ENCODE results near the gene CDC14B.
"Not testable (repeated sequence)": the region's sequence is repeated elsewhere in the genome, so short reads cannot be mapped to it uniquely, and the experiment has no call there.

Gene CDC14B

GRCh38 chr9:96619491-96620180 lies at the start of gene CDC14B:
TSS of gene CDC14B (minus strand) at chr9:96619843. CDS start at chr9:96619378, 465 bp downstream.
- peak; percentile 12 for DNase-seq

DNA sequence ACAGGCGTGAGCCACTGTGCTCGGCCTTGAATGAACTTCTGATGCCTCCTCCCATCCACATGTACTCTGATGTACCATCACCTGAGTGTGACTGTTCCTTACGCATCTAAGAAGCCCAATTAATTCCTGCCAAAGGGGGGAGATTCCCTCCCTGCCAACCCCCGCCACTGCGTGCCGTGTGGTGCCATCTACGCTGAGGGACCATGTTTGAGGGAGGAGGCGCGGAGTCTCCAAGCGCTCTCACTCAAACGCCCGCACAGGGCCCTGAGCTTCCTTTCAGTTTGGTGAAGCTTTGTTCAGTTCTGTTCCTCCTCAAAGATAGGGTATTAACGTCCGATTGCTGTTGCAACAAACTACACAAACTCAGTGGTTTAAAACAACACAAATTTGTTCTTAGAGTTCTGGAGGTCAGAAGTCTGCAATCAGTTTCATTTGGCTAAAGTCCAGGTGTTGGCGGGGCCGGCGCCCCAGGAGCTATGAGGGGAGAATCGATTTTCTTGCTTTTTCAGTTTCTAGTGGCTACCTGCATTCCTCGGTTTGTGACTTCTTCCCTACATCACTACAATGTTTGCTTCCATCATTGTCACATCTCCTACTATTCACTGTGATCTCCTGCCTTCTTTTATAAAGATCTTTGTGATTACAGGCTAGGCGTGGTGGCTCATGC lies 49.4 kb upstream of the CDC14B start:
- no peak for DNase-seq

- DNase-seq = no peak
These were observed 47.7 kb upstream of the CDC14B start for GRCh38 chr9:96667363-96667728.

GRCh38 chr9:96666653-96667362 lies 47.2 kb upstream of the CDC14B start:
- DNase-seq = not testable (repeated sequence)

- DNase-seq = no peak
These were observed 46.1 kb upstream of the CDC14B start for GRCh38 chr9:96665789-96666188.

DNA sequence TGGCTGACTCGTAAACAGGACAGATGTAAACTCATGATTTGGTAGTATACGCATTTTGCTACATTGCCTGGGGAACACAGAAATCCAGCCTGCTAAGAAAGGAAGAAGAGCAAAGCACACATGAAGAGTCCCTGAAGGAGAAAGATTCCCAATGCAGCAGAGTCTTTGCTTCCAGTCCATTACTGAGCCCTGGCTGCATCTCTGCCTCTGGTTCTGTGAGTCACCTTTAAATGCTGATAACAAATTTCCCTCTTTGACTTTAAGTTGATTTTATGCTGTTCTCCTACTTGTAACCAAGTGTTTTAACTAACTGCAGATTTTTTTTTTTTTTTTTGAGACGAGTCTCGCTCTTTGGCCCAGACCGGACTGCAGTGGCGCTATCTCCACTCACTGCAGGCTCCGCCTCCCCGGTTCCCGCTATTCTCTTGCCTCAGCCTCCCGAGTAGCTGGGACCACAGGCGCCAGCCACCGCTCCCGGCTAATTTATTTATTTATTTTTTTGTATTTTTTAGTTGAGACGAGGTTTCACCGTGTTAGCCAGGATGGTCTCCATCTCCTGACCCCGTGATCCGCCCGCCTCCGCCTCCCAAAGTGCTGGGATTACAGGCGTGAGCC lies 44.0 kb upstream of the CDC14B start:
- DNase-seq = no peak

DNA sequence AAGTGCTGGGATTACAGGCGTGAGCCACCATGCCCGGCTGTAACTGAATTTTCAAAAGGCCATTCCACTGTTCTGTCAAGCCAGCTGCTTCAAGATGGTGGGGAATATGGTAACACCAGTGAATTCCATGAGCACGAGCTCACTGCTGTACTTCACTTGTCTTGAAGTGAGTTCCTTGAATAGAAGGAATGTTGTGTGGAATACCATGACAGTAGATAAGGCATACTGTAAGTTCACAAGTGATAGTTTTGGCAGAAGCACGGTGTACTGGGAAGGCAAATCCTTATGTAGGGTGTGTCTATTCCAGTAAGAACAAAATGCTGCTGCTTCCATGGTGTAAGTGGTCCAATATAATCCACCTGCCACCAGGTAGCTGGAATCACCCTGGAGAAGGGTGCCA lies 42.1 kb upstream of the CDC14B start:
- DNase-seq = no peak

DNA sequence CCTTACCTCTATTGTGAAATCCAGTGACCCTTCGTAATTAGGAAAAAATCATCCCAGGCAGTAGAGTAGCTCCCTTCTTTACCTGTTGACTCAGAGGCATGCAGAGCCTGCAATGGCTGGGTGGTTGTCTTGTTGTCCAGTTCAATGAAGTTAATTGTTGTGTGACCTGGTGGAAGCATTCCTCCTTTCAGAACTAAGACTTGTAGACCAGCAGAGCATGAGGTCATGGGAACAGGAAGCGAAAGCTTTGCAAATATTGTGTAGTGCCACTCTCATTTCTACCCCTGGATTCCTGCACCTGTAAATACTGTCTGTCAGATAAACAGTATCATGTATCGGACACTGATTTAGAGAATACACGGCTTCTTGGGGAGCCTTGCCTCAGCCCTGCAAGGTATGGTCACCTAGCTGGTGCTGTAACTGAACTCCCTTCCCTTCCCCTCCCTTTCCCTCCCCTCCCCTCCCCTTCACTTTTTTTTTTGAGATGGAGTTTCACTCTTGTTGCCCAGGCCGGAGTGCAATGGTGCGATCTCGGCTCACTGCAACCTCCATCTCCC lies 41.1 kb upstream of the CDC14B start:
- no peak for DNase-seq

GRCh38 chr9:96655198-96655851 lies 35.7 kb upstream of the CDC14B start, which contains the start of gene PRXL2C:
TSS of gene PRXL2C (minus strand) at chr9:96655317. CDS start at chr9:96655281, 36 bp downstream.
- DNase-seq = no peak

DNA sequence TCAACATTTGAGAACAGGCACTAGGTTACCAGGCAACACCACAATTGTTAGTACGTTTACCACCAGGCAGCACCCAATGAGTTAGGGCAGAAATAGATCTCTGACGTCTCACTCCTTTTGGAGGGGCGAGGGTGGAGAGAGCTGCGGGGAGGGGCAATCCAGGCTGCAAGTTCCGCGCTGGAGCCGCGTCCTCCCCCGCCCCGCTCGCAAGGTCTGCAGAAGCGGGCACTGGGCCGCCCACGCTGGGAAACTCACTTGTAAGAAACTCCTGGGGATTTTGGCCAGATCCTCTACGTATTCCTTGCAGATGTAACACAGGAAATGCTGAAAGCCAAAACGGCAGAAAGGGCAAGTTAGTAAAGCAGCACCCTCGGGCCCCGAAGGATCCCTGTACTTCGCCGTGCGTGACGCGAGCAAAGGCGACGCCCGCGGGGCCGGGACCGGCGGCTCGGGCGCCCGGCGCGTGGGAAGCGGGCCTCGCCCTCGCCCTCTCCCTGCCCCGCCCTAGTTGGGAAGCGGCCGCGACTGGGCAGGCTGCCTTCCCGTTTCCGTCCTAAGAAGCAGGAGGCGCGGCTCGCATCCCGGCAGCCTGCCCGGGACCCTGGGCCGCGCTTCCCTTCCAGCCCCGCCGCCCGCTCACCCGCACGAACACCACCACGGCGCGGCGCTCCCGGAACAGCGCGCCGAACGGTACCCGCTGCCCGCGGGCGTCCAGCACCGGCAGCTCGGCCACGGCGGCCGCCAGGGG lies 35.0 kb upstream of the CDC14B start:
- no peak for DNase-seq

DNA sequence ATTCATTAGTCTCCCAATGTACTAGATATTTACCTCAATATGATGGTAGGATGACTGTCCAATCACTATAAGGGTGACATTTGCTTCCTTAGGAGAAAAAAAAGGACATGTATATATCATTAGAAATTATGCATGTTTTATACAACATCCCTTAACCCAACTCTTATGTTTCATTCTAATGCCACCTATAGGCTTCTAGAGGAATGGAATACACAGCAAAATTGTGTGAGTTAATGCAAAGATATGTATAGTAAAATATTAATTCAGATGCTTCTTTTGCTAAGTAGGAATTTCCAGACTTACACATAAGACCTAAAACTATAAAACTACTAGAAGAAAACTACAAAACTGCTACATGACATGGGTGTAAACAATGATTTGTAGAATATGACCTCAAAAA lies 32.0 kb upstream of the CDC14B start:
- DNase-seq = no peak

DNA sequence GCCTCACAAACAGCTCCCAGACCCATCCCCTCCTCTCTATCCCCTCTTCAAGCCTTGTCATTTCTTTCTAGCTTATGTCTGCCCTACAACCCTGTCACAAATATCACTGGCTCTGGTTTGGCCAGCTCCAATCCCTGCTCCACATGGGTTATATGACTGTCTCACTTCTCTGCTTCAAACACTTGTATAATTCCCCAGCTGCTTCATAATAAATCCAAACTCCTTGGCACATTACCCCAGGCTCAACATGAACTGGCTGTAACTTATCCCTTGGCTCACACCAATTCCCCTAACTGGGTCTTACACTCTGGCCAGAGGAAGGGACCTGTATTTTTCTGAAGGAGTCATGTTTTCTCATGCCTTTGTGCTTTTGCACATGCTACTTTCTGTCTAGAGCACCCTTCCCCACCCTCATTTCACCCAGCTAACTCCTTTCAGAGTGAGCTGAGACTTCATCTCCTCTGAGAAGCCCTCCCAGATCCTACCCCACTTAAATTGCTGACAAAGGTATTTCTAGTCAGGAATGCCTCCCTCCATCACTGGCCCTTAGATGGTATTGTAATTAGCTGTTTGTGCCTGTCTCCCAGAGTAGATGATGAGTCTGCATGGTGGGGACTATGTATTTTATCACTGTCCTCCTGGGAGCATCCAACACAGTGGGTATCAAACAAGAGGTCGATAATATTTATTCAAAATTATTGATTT lies 30.1 kb upstream of the CDC14B start:
- DNase-seq = no peak

- no peak for DNase-seq
These were observed 26.7 kb upstream of the CDC14B start for GRCh38 chr9:96646081-96646991.

GRCh38 chr9:96644137-96644536 lies 24.5 kb upstream of the CDC14B start:
- DNase-seq = no peak

DNA sequence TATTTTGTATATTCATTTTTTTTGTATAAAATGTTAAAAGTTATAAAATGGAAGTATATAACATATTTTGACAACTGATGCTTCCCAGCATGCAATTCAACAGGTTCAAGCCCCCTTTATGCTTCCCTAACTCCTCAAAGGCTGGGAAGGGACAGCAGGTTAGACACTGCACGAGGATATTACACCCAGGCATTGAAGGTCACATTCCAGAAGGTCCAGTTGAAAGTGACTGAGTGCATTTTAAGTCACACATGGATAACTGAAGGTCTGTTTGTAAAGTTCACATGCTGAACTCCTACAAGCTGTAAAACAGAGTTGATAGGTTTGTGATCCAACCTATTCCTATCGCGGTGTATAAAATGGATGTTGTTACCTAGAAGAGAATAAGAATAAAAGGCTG lies 21.9 kb upstream of the CDC14B start:
- DNase-seq = no peak

DNA sequence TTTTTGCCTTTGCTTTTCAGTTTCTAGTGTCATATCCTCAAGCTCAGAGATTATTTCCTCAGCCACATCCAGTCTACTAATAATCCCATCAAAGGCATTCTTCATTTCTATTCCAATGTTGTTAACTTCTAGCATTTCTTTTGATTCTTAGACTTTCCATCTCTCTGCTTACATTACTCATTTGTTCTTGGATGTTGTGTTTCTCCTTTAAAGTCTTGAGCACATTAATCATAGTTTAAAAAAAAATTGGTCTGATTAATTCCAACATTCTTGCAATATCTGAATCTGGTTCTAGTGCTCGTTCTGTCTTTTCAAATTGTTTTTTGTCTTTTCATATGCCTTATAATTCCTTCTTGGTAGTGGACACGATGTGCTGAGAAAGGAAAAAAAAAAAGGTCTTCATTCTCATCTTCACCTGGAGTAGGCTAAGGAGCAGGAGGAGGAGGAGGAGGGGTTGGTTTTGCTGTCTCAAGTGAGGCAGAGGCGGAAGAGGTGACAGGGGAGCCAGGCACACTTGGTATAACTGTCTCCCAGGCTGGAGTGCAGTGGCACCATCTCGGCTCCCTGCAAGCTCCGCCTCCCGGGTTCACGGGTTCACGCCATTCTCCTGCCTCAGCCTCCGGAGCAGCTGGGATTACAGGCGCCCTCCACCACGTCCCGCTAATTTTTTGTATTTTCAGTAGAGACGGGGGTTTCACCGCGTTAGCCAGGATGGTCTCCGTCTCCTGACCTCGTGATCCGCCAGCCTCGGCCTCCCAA lies 19.1 kb upstream of the CDC14B start:
- DNase-seq = no peak

- DNase-seq = no peak
These were observed 16.7 kb upstream of the CDC14B start for GRCh38 chr9:96636368-96636767.

GRCh38 chr9:96633579-96633978 lies 13.9 kb upstream of the CDC14B start:
- not testable (repeated sequence) for DNase-seq

GRCh38 chr9:96626912-96627311 lies 7.3 kb upstream of the CDC14B start:
- DNase-seq = no peak
